CD4-positive, alpha-beta T cell (primary cell): ENCODE measurements around the gene RUNX2. TPM values are rescaled to one million over a fixed set of nuclear protein-coding genes. Genes with fewer than 3 reads are reported as not detected.

Experiments
- ATAC-seq: fragments of 200-7000 bp; cut with Tn5 transposase; one replicate; pipeline ENCODE4 v1.10.0; 2022; ENCODE audit warnings: mild to moderate bottlenecking; ENCODE audit not compliant: poor library complexity
- CTCF ChIA-PET: fragments of 350-600 bp; sonication (Branson Sonifier 250); formaldehyde crosslinking; loops from one replicate; lab custom pipeline; 2021; ENCODE audit warnings: antibody characterized with exemption, inconsistent platforms; lab: Charles Lee
- POLR2A ChIA-PET: fragments of 350-600 bp; sonication (Branson Sonifier 250); formaldehyde crosslinking; loops from one replicate; lab custom pipeline; 2021; ENCODE audit warnings: antibody characterized with exemption, inconsistent platforms; lab: Charles Lee
- DNase-seq, 14 experiments: peaks; one replicate each; pipeline ENCODE4 v3.0.0-alpha.2; 2013 to 2020; ENCODE audit warnings: mixed read lengths in 2 of 14
- H3K27ac ChIP-seq, 2 donors: one replicate each; pipeline versions ENCODE4 v1.5.1 to v1.7.0; 2013; ENCODE audit warnings: low read length in 2 of 2, low read depth in 1 of 2, mild to moderate bottlenecking in 1 of 2
- H3K27me3 ChIP-seq, 2 experiments: 1 replicate in 1 of 2; 2 replicates in 1 of 2; pipeline versions ENCODE4 v1.6.1 to v1.7.0; 2013; ENCODE audit warnings: low read length in 2 of 2, control low read depth in 1 of 2, mild to moderate bottlenecking in 1 of 2, moderate library complexity in 1 of 2; ENCODE audit not compliant: insufficient read depth in 2 of 2, control insufficient read depth in 1 of 2
- H3K36me3 ChIP-seq: one replicate; pipeline ENCODE4 v1.6.1; 2013; ENCODE audit warnings: low read length, control low read depth; ENCODE audit not compliant: insufficient read depth
- H3K4me1 ChIP-seq: one replicate; pipeline ENCODE4 v1.6.1; 2013; ENCODE audit warnings: low read length, control low read depth; ENCODE audit not compliant: insufficient read depth
- H3K4me3 ChIP-seq: one replicate; pipeline ENCODE4 v1.5.1; 2013; ENCODE audit warnings: mild to moderate bottlenecking, low read length, moderate library complexity
- H3K9me3 ChIP-seq, 2 experiments: 1 replicate in 1 of 2; 2 replicates in 1 of 2; pipeline versions ENCODE4 v1.6.1 to v1.7.0; 2013; ENCODE audit warnings: low read length in 2 of 2, mild to moderate bottlenecking in 2 of 2, control low read depth in 1 of 2, moderate library complexity in 1 of 2; ENCODE audit not compliant: control insufficient read depth in 1 of 2, insufficient read depth in 1 of 2
- H3K27ac Mint-ChIP-seq: one replicate; pipeline ENCODE4 v1.8.0; 2020; ENCODE audit warnings: mixed read lengths
- H3K27me3 Mint-ChIP-seq: one replicate; pipeline ENCODE4 v1.8.0; 2021; ENCODE audit warnings: mixed read lengths
- H3K36me3 Mint-ChIP-seq: one replicate; pipeline ENCODE4 v1.8.0; 2021; ENCODE audit warnings: low read depth, mixed read lengths
- H3K4me1 Mint-ChIP-seq: one replicate; pipeline ENCODE4 v1.8.0; 2021; ENCODE audit warnings: low read depth, mixed read lengths
- H3K4me3 Mint-ChIP-seq: one replicate; pipeline ENCODE4 v1.8.0; 2020; ENCODE audit warnings: mild to moderate bottlenecking, mixed read lengths
- H3K9me3 Mint-ChIP-seq: one replicate; pipeline ENCODE4 v1.8.0; 2020; ENCODE audit warnings: mixed read lengths
- intact Hi-C, 2 experiments: fragments of 100-400 bp; cut with DNase I in 1 of 2; cut with micrococcal nuclease in 1 of 2; formaldehyde crosslinking; loops; one replicate each; pipeline versions ENCODE4 v1.15.1 to v1.9.0; 2023 to 2025; cut with DNase I, micrococcal nuclease
- total RNA-seq, 174 experiments: library from RNA in 2 of 174; stranded (reverse) in 2 of 174; gene quantifications; one replicate each; pipeline ENCODE4 v1.2.3 and lab custom pipeline; 2021 to 2026
- TF ChIP-seq, protein P1 (sequence below): fragments of 200-600 bp; IDR thresholded peaks from one replicate; pipeline ENCODE4 v1.8.0; 2022; ENCODE audit warnings: antibody characterized with exemption, mild to moderate bottlenecking

RUNX2 gene
- total RNA-seq, 2 experiments from 2014 or later, result 17.5 to 18.0 TPM

DNA sequence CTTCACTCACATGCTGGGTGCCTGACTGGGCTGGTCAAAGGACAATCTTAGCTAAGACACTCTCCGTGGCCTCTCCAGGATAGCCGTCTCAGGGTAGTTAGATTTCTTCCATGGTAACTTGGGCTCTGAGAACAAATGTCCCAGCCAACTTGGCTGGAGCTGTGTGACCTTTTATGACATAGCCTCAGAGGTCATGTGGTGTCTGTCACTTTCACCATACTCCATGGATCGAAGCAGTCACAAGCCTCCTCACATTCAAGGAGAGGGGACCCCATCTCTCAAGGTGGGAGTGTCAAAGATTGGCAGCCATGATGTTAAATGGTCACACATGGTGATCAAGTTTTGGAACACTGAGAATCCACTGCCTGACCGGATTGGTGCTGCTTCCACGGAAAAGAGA is 240.5 kb downstream of the RUNX2 start:
- no peak for ATAC-seq
- Mint-ChIP-seq H3K4me3 (no peak overlapping the region), H3K9me3 (no peaks in the 10 kb centered on the region), H3K36me3 (no peaks in the 10 kb centered on the region), H3K27ac (no peak overlapping the region), H3K27me3 (no peaks in the 10 kb centered on the region), H3K4me1 (peaks cover 26% of the 10 kb centered on the region)
- no peaks in the 10 kb centered on the region for H3K9me3 ChIP-seq
- POLR2A ChIA-PET, result no interaction called here
- no peak for DNase-seq
- no peaks in the 10 kb centered on the region for H3K36me3 ChIP-seq
- H3K27me3 ChIP-seq, result no peaks in the 10 kb centered on the region
- H3K4me1 ChIP-seq, result peaks cover 19% of the 10 kb centered on the region
- CTCF ChIA-PET, result no interaction called here
- no peak overlapping the region for H3K27ac ChIP-seq
- TF ChIP-seq, protein P1, sequence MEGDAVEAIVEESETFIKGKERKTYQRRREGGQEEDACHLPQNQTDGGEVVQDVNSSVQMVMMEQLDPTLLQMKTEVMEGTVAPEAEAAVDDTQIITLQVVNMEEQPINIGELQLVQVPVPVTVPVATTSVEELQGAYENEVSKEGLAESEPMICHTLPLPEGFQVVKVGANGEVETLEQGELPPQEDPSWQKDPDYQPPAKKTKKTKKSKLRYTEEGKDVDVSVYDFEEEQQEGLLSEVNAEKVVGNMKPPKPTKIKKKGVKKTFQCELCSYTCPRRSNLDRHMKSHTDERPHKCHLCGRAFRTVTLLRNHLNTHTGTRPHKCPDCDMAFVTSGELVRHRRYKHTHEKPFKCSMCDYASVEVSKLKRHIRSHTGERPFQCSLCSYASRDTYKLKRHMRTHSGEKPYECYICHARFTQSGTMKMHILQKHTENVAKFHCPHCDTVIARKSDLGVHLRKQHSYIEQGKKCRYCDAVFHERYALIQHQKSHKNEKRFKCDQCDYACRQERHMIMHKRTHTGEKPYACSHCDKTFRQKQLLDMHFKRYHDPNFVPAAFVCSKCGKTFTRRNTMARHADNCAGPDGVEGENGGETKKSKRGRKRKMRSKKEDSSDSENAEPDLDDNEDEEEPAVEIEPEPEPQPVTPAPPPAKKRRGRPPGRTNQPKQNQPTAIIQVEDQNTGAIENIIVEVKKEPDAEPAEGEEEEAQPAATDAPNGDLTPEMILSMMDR, result no peak
- intact Hi-C loops, result no loop called here
- no peak overlapping the region for H3K4me3 ChIP-seq

- POLR2A ChIA-PET, result no interaction called here
- no peaks in the 10 kb centered on the region for H3K9me3 Mint-ChIP-seq
- no peak overlapping the region for H3K4me3 ChIP-seq
- ATAC-seq (no peak), DNase-seq (no peak)
- no peaks in the 10 kb centered on the region for H3K9me3 ChIP-seq
- no peak overlapping the region for H3K27ac Mint-ChIP-seq
- intact Hi-C loops, result no loop called here
- no peak overlapping the region for H3K4me3 Mint-ChIP-seq
- H3K4me1 ChIP-seq, result peaks cover 21% of the 10 kb centered on the region
- no peaks in the 10 kb centered on the region for H3K27me3 Mint-ChIP-seq
- H3K36me3 ChIP-seq, result no peaks in the 10 kb centered on the region
- H3K4me1 Mint-ChIP-seq, result peaks cover 32% of the 10 kb centered on the region
- CTCF ChIA-PET, result no interaction called here
- H3K27ac ChIP-seq, result no peak overlapping the region
- TF ChIP-seq, protein P1, result no peak
- no peaks in the 10 kb centered on the region for H3K36me3 Mint-ChIP-seq
- H3K27me3 ChIP-seq, result no peaks in the 10 kb centered on the region
These were observed 241.2 kb downstream of the RUNX2 start for GRCh38 chr6:45569210-45569945.

DNA sequence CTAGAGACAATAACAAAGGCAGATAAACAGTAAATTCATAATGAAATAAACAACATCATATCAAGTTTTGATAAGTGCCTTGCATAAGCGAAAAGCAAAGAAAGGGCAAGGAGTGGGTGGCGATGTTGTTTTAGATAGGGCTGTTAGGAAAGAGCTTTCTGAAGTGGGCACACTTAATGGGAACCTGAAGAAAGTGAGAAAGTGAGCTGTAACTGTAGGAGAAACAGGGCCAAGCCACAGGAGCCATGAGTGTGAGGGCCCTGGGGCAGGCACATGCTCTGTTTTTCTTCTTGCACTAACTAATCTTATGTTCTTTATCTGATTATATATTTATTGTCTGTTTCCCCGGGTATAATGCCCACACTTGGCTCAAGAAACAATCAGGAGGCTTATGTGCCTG is 243.0 kb downstream of the RUNX2 start:
- ChIA-PET POLR2A (interaction anchor here (1.2 kb wide), 1 partner anchor 7 kb away, joined by 3 read pairs; no protein-coding TSS in a partner anchor), CTCF (no interaction called here)
- Mint-ChIP-seq H3K27ac (no peak overlapping the region), H3K4me1 (peaks cover 37% of the 10 kb centered on the region), H3K9me3 (no peaks in the 10 kb centered on the region), H3K4me3 (no peak overlapping the region), H3K27me3 (no peaks in the 10 kb centered on the region), H3K36me3 (no peaks in the 10 kb centered on the region)
- ATAC-seq (no peak), DNase-seq (no peak)
- H3K4me3 ChIP-seq, result no peak overlapping the region
- H3K27me3 ChIP-seq, result no peaks in the 10 kb centered on the region
- no peak overlapping the region for H3K27ac ChIP-seq
- H3K36me3 ChIP-seq, result no peaks in the 10 kb centered on the region
- TF ChIP-seq, protein P1, result no peak
- peaks cover 21% of the 10 kb centered on the region for H3K4me1 ChIP-seq
- H3K9me3 ChIP-seq, result no peaks in the 10 kb centered on the region
- intact Hi-C loops, result no loop called here
